ENCODE results near the gene ZSCAN20.
A peak's percentile ranks its signal among the peaks of the same experiment; 100 is the strongest.
"Not testable (repeated sequence)": the region's sequence is repeated elsewhere in the genome, so short reads cannot be mapped to it uniquely, and the experiment has no call there.

ZSCAN20 gene

GRCh38 chr1:33494929-33495328 is 22.5 kb downstream of the ZSCAN20 start:
- no peak for DNase-seq

GRCh38 chr1:33497410-33497809 is 25.0 kb downstream of the ZSCAN20 start:
- no peak for DNase-seq

- no peak for DNase-seq
These were observed 28.1 kb downstream of the ZSCAN20 start for GRCh38 chr1:33500547-33500946.

- DNase-seq, result no peak
These were observed 28.9 kb downstream of the ZSCAN20 start for GRCh38 chr1:33501309-33501708.

DNA sequence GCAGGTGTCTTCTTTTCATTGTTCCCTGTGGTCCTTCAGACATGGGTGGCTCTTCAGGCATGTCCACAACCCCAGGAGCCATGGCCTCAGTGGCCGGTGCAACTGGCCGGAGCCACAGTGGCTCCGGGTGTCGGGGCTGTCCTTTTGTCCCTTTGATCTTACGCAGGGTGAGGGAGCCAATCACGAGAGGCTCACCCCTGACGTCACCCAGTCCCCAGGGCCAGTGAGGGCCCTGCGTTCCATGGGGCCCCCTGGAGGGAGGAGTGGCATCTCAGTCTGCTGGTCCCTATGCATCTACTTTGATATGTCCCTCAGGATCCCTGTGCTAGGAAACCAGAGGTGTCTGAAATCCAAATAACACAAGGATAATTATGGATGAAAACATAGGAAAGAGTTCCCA is 29.3 kb downstream of the ZSCAN20 start:
- DNase-seq, result no peak

GRCh38 chr1:33502726-33503125 is 30.3 kb downstream of the ZSCAN20 start:
- no peak for DNase-seq

- DNase-seq, result no peak
These were observed 31.1 kb downstream of the ZSCAN20 start for GRCh38 chr1:33503506-33503905.

DNA sequence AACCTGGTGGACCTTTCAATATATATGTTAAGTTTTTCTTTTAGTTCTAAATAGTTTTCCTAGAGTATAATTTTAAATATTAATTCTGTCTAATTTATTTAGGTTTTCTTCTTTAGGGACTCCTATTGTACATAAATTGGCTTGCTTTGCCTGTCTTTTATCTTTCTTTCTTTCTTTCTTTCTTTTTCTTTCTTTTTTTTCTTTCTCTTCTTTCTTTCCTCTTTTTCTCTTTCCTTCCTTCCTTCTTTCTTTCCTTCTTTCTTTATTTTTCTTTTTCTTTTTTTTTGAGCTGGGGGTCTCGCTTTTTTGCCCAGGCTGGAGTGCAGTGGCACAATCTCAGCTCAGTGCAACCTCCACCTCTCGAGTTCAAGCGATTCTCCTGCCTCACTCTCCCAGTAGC is 35.2 kb downstream of the ZSCAN20 start:
- DNase-seq, result no peak

DNA sequence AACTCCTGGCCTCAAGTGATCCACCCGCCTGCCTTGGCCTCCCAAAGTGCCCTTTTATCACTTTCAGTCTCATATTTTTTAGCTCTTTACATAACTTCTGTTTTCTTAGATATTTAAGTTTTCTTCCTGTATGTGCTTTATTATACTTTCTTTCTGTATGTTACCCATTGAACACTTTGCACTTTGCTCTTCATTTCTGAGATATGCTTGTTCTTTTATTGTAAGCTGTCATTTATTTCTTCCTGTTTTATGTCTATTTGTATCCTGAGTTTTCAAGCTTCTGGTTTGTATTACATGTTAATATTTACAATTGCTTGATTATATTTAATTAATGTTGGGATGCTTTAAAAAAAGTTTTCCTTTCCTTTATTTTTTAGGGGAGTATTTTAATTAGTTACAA is 35.7 kb downstream of the ZSCAN20 start:
- no peak for DNase-seq

- not testable (repeated sequence) for DNase-seq
These were observed 36.8 kb downstream of the ZSCAN20 start for GRCh38 chr1:33509276-33509675.

DNA sequence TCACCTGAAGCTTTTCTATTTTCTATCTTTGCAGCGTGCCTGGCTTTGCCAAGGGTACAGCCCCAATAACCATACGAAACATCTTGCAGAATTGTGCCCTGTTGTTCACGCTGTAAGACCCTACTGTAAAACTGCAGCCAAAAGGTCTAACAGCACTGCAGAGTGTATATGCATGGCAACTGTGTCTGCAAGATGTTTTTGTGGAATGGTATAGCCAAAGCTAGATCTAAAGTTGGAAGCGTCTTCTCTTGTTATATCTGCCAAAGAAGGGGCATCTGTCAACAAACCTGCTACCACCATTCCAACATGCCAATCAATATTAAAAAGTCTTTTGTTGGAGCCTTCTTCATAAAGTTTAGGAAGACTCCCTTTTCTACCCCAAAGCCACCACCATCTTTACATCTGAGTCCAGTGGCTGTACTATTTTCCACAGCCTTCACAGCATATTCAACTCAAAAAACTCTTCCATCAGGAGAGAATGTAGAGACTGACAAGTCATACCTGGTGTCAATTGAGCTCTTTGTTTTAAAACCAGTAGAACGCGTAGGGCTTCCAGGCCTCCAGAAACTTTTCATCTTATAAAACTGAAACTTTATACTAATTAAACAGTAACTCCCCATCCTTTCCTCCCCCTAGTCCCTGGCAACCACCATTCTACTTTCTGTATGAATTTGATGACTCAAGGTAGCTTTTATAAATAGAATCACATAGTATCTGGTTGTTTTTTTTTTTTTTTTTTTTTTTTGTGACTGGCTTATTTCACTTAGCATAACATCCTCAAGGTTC is 40.0 kb downstream of the ZSCAN20 start:
- DNase-seq, result no peak

DNA sequence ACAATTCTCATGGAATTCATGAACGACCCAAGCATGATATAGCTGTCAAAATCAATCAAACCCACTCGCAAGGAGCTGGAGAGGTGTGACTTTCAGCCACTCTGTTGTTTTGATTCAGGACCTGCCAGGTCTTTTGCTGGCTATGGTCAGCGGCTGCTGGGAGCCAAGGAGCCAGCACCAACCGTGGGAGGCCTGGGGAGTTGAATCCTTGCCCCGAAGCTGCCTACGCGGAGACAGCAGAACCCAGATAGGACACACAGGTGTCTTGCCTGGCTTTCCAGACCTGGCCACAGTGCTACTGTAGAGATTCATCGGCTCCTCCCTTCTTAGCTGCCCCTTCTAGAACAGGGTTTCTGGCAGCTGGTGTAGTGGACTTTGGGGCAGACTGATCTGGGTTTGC is 42.7 kb downstream of the ZSCAN20 start:
- no peak for DNase-seq

DNA sequence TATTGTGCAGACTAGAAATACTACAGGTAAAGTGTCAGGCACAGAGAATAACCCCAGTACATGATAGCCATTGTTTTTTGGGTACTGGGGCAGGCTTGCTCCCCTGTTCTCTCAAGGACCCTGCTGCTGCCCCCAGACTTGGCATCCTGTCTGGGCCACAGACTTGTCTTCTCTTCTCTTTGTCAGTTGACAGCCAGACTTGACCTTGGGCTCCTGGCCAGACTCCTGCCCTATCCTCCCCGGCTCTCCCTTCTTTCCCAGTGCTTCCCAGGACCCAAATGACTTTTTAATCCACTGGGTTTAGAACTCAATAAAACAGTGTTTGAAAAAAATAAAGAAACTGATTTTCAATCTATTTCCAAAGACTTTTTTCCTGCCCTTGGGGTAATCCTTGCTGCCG is 43.2 kb downstream of the ZSCAN20 start:
- no peak for DNase-seq

DNA sequence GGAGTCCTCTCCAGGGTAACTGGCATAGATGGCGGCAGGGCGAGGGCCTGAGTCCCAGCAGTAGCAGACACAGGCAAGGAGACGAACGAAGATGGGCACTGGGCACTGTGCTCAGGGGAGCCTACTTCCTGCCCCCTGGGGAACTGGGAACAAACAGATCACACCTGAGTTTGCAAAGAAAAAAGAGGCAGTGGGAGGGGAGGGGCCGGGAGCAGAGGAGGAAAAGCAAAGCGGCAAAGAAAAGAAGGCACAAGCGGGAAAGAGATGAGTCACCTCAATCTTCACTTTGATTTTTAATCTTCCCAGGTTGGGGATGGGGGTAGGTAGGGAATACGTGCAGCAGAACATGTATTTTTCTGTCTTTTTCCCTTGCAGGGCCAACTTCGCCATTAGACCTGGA is 44.0 kb downstream of the ZSCAN20 start:
- DNase-seq, result peak; percentile 15

- DNase-seq, result no peak
These were observed 44.6 kb downstream of the ZSCAN20 start for GRCh38 chr1:33516891-33517567.

- no peak for DNase-seq
These were observed 45.3 kb downstream of the ZSCAN20 start for GRCh38 chr1:33517596-33518250.

DNA sequence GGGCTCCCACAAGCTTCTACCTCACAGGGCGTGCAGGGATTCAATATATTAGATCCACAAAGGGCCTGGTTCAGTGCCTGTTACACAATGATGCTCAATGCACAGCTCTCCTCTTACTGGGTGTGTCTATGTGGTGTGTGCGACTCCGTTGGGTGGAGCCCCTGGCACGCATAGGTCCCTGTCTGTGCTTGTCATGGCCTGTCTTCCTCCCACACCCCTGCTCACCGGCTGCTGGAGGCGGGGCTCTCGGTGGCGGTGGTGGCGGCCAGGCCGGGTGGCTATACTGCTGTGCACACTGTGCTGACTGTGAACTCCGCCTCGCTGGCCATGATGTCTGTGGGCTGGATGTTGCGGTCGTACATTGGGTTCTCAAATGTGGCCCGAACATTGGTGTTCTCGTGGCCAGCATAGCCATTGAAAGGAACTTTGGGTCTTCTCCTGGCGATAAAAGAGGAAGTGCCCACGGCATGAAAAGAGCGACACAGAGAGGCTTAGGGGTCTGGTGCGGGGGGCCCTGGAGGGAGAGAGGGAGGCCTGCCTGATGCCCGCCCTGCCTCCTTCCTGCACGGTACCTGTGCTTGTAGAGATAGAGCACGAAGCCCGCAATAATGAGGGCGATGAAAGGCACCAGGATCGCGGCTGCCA is 46.9 kb downstream of the ZSCAN20 start:
- no peak for DNase-seq

DNA sequence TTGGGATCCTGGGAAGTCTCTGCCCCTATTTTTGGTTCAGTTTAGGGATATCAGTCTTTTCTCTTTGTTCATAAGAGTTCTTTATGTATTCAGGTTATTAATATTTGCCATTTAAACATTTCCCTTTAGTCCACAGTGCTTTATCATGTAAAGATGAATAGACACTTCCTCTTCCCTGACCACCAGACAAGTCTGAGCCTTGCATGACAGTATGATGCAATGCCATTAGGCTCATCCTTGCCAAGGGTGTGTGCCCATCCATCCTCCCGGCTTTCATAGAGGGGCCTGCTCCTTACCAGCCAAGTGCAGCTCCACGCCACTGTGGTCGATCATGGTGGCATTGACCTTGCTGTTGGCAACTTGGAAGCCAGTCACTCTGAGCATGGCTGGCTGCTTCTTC is 52.1 kb downstream of the ZSCAN20 start:
- DNase-seq, result no peak

- no peak for DNase-seq
These were observed 55.5 kb downstream of the ZSCAN20 start for GRCh38 chr1:33527934-33528333.

DNA sequence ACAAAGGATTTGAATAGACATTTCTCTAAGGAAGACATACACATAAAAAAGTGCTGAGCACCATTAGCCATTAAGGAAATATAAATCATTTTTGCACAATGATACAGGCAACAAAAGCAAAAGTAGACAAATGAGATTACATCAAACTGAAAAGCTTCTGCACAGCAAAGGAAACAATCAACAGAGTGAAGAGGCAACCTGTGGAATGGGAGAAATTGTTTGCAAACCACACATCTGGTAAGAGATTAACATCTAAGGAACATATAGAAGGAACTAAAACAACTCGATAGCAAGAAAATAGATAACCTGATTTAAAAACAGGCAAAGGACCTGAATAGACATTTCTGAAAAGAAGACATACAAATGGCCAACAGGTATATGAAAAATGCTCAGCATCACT is 57.5 kb downstream of the ZSCAN20 start:
- DNase-seq, result no peak

DNA sequence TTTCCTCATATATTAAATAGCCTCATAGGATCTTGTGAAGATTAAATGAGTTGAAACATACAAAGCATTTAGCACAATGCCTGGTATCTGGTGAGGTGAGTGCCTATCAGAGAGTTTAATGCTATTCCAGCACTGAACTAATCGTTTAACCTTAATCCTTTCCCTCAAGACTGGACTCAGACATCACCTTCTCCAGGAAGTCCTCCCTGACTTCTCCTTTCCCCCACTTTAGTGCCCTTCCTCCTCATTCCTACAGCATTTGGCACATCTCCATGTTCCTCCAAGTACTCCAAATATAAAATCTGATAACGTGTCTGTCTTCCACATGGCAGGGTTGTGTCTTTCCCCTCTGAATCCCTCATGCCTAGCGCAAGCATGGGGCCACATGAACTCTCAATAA is 59.8 kb downstream of the ZSCAN20 start:
- no peak for DNase-seq

DNA sequence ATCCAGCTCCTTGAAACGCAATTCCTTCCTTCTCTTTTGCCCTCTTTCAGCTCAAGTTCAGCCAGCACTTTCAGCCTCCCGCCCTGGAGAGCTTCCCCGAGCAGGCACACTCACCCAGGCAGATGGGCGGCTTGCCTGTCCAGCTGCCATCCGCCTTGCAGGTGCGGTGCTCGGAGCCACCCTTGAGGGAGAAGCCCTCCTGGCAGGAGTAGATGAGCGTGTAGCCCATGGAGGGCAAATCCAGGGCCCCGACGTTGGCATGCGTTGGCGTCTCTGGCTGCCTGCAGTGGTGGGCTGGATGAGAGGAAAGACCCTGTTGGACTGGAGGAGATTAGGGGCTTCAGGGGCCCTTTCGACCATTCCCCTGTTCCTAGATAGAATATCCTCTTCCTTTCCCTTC is 60.5 kb downstream of the ZSCAN20 start:
- no peak for DNase-seq

DNA sequence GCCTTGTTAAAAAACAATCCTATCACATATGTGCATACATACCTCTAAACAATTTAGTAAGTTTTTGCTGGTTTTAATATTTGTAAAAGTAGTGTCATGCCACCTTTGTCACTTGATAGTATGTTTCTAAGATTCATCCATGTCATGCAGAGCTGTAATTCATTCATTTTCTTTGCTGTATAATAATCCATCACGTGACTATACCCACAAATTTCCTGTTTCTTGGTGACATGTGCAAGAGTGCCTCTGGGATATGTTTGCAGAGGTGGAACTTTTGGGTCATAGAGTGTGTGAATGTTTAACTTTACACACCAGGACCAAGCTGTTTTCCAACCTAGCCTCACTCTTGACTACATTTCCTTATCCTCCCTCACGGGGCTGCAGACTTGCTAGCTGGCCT is 62.9 kb downstream of the ZSCAN20 start:
- DNase-seq, result no peak

- no peak for DNase-seq
These were observed 65.4 kb downstream of the ZSCAN20 start for GRCh38 chr1:33537885-33538284.
